WTC11 (cell line): ENCODE results near the gene CPXM1. TPM values are rescaled to one million over a fixed set of nuclear protein-coding genes. Genes with fewer than 3 reads are reported as not detected.

ENCODE experiments used
- ATAC-seq: fragments of 200-7000 bp; cut with Tn5 transposase; 2 replicates; pipeline ENCODE4 v1.10.0; 2021; ENCODE audit warnings: mild to moderate bottlenecking, moderate library complexity
- CTCF ChIA-PET: fragments of 300-600 bp; sonication (Branson Sonifier 250); formaldehyde crosslinking; loops from one replicate; lab custom pipeline; 2021; ENCODE audit warnings: antibody characterized with exemption; lab: Charles Lee
- POLR2A ChIA-PET: fragments of 350-600 bp; sonication (Branson Sonifier 250); formaldehyde crosslinking; loops from one replicate; lab custom pipeline; 2021; ENCODE audit warnings: antibody characterized with exemption; lab: Charles Lee
- DNase-seq: peaks from one replicate; pipeline ENCODE4 v3.0.0; 2021; ENCODE audit warnings: low spot score
- H3K27ac Mint-ChIP-seq: 2 replicates; pipeline ENCODE4 v1.8.0; 2021; ENCODE audit warnings: mixed read lengths
- H3K27me3 Mint-ChIP-seq: 2 replicates; pipeline ENCODE4 v1.8.0; 2021; ENCODE audit warnings: low read depth, mild to moderate bottlenecking, moderate library complexity, mixed read lengths
- H3K36me3 Mint-ChIP-seq: 2 replicates; pipeline ENCODE4 v1.8.0; 2021; ENCODE audit warnings: mixed read lengths
- H3K4me1 Mint-ChIP-seq: 2 replicates; pipeline ENCODE4 v1.8.0; 2022; ENCODE audit warnings: mixed read lengths
- H3K4me3 Mint-ChIP-seq: 2 replicates; pipeline ENCODE4 v1.8.0; 2021; ENCODE audit warnings: mild to moderate bottlenecking, moderate library complexity, mixed read lengths
- H3K9me3 Mint-ChIP-seq: 2 replicates; pipeline ENCODE4 v1.8.0; 2021; ENCODE audit warnings: mixed read lengths
- CREB1 ChIP-seq: sonication (generic); formaldehyde crosslinking; IDR thresholded peaks from 2 replicates; pipeline ENCODE4 v1.8.0; 2023; ENCODE audit warnings: mild to moderate bottlenecking, missing genetic modification reagents
- KAT7 ChIP-seq: sonication (generic); formaldehyde crosslinking; IDR thresholded peaks from 2 replicates; pipeline ENCODE4 v1.8.1; 2023; ENCODE audit warnings: missing genetic modification reagents, mild to moderate bottlenecking, borderline replicate concordance
- SMAD4 ChIP-seq: sonication (generic); formaldehyde crosslinking; IDR thresholded peaks from 2 replicates; pipeline ENCODE4 v1.8.0; 2022; ENCODE audit warnings: mild to moderate bottlenecking, missing genetic modification reagents
- SP1 ChIP-seq: sonication (generic); formaldehyde crosslinking; conservative IDR thresholded peaks from 2 replicates; pipeline ENCODE4 v1.8.1; 2022; ENCODE audit warnings: missing genetic modification reagents
- TEAD1 ChIP-seq: sonication (generic); formaldehyde crosslinking; IDR thresholded peaks from 2 replicates; pipeline ENCODE4 v1.8.0; 2022; ENCODE audit warnings: mild to moderate bottlenecking, missing genetic modification reagents
- TP53 ChIP-seq: sonication (generic); formaldehyde crosslinking; IDR thresholded peaks from 2 replicates; pipeline ENCODE4 v1.8.1; 2023; ENCODE audit warnings: mild to moderate bottlenecking, missing genetic modification reagents
- ZBTB21 ChIP-seq: sonication (generic); formaldehyde crosslinking; IDR thresholded peaks from 2 replicates; pipeline ENCODE4 v1.8.1; 2023; ENCODE audit warnings: mild to moderate bottlenecking, missing genetic modification reagents, borderline replicate concordance
- ZNF121 ChIP-seq: sonication (generic); formaldehyde crosslinking; IDR thresholded peaks from 2 replicates; pipeline ENCODE4 v1.8.0; 2023; ENCODE audit warnings: missing genetic modification reagents
- total RNA-seq: library from RNA; stranded (reverse); gene quantifications from 3 replicates; pipeline ENCODE4 v1.2.3, GENCODE V29; 2021
- TF ChIP-seq, protein P1 (sequence below): sonication (generic); formaldehyde crosslinking; IDR thresholded peaks from 2 replicates; pipeline ENCODE4 v1.8.1; 2023; ENCODE audit warnings: mild to moderate bottlenecking, missing genetic modification reagents
- TF ChIP-seq, protein P2 (sequence below): fragments of 250-450 bp; sonication (Bioruptor Pico); IDR thresholded peaks from 2 replicates; pipeline ENCODE4 v1.9.0; 2021; ENCODE audit warnings: mild to moderate bottlenecking
- TF ChIP-seq, protein P3 (sequence below): sonication (generic); formaldehyde crosslinking; IDR thresholded peaks from 2 replicates; pipeline ENCODE4 v1.8.1; 2023; ENCODE audit warnings: mild to moderate bottlenecking, missing genetic modification reagents, moderate library complexity
- TF ChIP-seq, protein P4 (sequence below): sonication (generic); formaldehyde crosslinking; IDR thresholded peaks from 2 replicates; pipeline ENCODE4 v1.8.0; 2023; ENCODE audit warnings: mild to moderate bottlenecking, missing genetic modification reagents
- TF ChIP-seq, protein P5 (sequence below): sonication (generic); formaldehyde crosslinking; IDR thresholded peaks from 2 replicates; pipeline ENCODE4 v1.8.0; 2022; ENCODE audit warnings: mild to moderate bottlenecking, missing genetic modification reagents
- TF ChIP-seq, protein P6 (sequence below): sonication (generic); formaldehyde crosslinking; IDR thresholded peaks from 2 replicates; pipeline ENCODE4 v1.8.0; 2022; ENCODE audit warnings: missing genetic modification reagents
- TF ChIP-seq, protein P7 (sequence below): sonication (generic); formaldehyde crosslinking; IDR thresholded peaks from 2 replicates; pipeline ENCODE4 v1.8.0; 2022; ENCODE audit warnings: mild to moderate bottlenecking, missing genetic modification reagents

The CPXM1 gene
- total RNA-seq, 1 experiment from 2014 or later: 51.2 TPM

DNA sequence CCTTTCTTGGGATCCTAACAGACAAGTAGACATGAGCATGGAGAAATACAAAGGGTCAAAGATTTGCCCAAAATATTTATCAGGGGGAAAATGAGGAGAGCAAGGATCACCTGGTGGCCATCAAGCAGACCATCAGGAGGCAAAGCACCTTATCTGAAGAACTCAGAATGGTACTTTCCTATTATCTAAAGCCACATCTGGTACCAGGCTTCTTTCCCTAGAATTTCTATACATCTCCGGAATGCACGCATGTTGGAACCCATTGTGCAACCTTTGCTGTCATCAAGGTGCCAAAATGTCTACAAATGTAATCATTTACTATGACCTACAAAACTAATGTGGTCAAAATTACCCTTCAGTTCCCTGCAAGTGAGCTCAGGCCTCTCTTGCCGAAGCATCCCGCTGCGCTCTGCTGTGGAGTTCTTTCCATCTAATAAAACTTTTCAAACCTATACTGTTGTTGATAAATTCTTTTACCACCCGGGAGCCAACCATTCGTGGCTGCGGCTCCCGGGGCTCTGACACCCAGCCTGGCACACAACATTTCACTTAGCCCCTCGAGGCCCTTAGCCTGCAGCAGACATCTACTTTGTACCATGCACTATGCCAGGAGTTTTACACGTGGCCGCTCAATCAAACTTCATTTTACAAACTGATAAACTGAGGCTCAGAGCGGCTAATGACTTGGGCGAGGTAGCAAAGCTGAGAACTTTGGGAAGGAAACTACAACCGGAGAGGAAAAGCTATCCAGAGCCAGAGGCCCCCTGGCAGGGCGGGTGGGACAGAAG, 3.8 kb upstream of the CPXM1 start:
- 0 out of 2 replicates have a peak, but pooled peaks cover 4% of the 10 kb centered on the region for H3K9me3 Mint-ChIP-seq
- ChIA-PET CTCF (interaction anchor here (1.0 to 1.8 kb wide), 3 partner anchors 12 to 51 kb away, joined by 3 to 7 read pairs (median 5); partner anchors contain the start of gene TMEM239), POLR2A (no interaction called here)
- H3K36me3 Mint-ChIP-seq: no peaks in the 10 kb centered on the region
- peaks cover 31% of the 10 kb centered on the region for H3K4me1 Mint-ChIP-seq
- H3K27me3 Mint-ChIP-seq: peaks cover 91% of the 10 kb centered on the region
- ATAC-seq: no peak
- TF ChIP-seq CREB1 (CRISPR knock-in tag) (no peak), ZBTB21 (CRISPR knock-in tag) (no peak), SP1 (no peak), TP53 (CRISPR knock-in tag) (no peak), ZNF121 (CRISPR knock-in tag) (no peak), TEAD1 (CRISPR knock-in tag) (no peak), SMAD4 (CRISPR knock-in tag) (no peak), KAT7 (no peak)
- TF ChIP-seq, protein P1, sequence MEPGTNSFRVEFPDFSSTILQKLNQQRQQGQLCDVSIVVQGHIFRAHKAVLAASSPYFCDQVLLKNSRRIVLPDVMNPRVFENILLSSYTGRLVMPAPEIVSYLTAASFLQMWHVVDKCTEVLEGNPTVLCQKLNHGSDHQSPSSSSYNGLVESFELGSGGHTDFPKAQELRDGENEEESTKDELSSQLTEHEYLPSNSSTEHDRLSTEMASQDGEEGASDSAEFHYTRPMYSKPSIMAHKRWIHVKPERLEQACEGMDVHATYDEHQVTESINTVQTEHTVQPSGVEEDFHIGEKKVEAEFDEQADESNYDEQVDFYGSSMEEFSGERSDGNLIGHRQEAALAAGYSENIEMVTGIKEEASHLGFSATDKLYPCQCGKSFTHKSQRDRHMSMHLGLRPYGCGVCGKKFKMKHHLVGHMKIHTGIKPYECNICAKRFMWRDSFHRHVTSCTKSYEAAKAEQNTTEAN (CRISPR knock-in tag): no peak
- TF ChIP-seq, protein P2, sequence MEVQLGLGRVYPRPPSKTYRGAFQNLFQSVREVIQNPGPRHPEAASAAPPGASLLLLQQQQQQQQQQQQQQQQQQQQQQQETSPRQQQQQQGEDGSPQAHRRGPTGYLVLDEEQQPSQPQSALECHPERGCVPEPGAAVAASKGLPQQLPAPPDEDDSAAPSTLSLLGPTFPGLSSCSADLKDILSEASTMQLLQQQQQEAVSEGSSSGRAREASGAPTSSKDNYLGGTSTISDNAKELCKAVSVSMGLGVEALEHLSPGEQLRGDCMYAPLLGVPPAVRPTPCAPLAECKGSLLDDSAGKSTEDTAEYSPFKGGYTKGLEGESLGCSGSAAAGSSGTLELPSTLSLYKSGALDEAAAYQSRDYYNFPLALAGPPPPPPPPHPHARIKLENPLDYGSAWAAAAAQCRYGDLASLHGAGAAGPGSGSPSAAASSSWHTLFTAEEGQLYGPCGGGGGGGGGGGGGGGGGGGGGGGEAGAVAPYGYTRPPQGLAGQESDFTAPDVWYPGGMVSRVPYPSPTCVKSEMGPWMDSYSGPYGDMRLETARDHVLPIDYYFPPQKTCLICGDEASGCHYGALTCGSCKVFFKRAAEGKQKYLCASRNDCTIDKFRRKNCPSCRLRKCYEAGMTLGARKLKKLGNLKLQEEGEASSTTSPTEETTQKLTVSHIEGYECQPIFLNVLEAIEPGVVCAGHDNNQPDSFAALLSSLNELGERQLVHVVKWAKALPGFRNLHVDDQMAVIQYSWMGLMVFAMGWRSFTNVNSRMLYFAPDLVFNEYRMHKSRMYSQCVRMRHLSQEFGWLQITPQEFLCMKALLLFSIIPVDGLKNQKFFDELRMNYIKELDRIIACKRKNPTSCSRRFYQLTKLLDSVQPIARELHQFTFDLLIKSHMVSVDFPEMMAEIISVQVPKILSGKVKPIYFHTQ (CRISPR knock-in tag): no peak
- TF ChIP-seq, protein P3, sequence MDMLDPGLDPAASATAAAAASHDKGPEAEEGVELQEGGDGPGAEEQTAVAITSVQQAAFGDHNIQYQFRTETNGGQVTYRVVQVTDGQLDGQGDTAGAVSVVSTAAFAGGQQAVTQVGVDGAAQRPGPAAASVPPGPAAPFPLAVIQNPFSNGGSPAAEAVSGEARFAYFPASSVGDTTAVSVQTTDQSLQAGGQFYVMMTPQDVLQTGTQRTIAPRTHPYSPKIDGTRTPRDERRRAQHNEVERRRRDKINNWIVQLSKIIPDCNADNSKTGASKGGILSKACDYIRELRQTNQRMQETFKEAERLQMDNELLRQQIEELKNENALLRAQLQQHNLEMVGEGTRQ (CRISPR knock-in tag): no peak
- TF ChIP-seq, protein P4, sequence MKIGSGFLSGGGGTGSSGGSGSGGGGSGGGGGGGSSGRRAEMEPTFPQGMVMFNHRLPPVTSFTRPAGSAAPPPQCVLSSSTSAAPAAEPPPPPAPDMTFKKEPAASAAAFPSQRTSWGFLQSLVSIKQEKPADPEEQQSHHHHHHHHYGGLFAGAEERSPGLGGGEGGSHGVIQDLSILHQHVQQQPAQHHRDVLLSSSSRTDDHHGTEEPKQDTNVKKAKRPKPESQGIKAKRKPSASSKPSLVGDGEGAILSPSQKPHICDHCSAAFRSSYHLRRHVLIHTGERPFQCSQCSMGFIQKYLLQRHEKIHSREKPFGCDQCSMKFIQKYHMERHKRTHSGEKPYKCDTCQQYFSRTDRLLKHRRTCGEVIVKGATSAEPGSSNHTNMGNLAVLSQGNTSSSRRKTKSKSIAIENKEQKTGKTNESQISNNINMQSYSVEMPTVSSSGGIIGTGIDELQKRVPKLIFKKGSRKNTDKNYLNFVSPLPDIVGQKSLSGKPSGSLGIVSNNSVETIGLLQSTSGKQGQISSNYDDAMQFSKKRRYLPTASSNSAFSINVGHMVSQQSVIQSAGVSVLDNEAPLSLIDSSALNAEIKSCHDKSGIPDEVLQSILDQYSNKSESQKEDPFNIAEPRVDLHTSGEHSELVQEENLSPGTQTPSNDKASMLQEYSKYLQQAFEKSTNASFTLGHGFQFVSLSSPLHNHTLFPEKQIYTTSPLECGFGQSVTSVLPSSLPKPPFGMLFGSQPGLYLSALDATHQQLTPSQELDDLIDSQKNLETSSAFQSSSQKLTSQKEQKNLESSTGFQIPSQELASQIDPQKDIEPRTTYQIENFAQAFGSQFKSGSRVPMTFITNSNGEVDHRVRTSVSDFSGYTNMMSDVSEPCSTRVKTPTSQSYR (CRISPR knock-in tag): no peak
- TF ChIP-seq, protein P5, sequence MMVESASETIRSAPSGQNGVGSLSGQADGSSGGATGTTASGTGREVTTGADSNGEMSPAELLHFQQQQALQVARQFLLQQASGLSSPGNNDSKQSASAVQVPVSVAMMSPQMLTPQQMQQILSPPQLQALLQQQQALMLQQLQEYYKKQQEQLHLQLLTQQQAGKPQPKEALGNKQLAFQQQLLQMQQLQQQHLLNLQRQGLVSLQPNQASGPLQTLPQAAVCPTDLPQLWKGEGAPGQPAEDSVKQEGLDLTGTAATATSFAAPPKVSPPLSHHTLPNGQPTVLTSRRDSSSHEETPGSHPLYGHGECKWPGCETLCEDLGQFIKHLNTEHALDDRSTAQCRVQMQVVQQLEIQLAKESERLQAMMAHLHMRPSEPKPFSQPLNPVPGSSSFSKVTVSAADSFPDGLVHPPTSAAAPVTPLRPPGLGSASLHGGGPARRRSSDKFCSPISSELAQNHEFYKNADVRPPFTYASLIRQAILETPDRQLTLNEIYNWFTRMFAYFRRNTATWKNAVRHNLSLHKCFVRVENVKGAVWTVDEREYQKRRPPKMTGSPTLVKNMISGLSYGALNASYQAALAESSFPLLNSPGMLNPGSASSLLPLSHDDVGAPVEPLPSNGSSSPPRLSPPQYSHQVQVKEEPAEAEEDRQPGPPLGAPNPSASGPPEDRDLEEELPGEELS: no peak
- TF ChIP-seq, protein P6, sequence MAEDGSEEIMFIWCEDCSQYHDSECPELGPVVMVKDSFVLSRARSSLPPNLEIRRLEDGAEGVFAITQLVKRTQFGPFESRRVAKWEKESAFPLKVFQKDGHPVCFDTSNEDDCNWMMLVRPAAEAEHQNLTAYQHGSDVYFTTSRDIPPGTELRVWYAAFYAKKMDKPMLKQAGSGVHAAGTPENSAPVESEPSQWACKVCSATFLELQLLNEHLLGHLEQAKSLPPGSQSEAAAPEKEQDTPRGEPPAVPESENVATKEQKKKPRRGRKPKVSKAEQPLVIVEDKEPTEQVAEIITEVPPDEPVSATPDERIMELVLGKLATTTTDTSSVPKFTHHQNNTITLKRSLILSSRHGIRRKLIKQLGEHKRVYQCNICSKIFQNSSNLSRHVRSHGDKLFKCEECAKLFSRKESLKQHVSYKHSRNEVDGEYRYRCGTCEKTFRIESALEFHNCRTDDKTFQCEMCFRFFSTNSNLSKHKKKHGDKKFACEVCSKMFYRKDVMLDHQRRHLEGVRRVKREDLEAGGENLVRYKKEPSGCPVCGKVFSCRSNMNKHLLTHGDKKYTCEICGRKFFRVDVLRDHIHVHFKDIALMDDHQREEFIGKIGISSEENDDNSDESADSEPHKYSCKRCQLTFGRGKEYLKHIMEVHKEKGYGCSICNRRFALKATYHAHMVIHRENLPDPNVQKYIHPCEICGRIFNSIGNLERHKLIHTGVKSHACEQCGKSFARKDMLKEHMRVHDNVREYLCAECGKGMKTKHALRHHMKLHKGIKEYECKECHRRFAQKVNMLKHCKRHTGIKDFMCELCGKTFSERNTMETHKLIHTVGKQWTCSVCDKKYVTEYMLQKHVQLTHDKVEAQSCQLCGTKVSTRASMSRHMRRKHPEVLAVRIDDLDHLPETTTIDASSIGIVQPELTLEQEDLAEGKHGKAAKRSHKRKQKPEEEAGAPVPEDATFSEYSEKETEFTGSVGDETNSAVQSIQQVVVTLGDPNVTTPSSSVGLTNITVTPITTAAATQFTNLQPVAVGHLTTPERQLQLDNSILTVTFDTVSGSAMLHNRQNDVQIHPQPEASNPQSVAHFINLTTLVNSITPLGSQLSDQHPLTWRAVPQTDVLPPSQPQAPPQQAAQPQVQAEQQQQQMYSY (CRISPR knock-in tag): no peak
- TF ChIP-seq, protein P7, sequence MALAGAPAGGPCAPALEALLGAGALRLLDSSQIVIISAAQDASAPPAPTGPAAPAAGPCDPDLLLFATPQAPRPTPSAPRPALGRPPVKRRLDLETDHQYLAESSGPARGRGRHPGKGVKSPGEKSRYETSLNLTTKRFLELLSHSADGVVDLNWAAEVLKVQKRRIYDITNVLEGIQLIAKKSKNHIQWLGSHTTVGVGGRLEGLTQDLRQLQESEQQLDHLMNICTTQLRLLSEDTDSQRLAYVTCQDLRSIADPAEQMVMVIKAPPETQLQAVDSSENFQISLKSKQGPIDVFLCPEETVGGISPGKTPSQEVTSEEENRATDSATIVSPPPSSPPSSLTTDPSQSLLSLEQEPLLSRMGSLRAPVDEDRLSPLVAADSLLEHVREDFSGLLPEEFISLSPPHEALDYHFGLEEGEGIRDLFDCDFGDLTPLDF (CRISPR knock-in tag): no peak
- H3K4me3 Mint-ChIP-seq: peak overlapping the region; percentile 55
- DNase-seq: no peak
- no peak overlapping the region for H3K27ac Mint-ChIP-seq
